GM23338 (cell line): Measurements from ENCODE around the gene STK16. TPM values are rescaled to one million over a fixed set of nuclear protein-coding genes. Genes with fewer than 3 reads are reported as not detected.

Experiments used
- ATAC-seq: fragments of 200-7000 bp; cut with Tn5 transposase; 3 replicates; pipeline ENCODE4 v1.9.1; 2020
- DNase-seq: peaks from one replicate; pipeline ENCODE4 v3.0.0-alpha.2; 2015; ENCODE audit warnings: low spot score
- H2AFZ ChIP-seq: fragments of 200-600 bp; sonication (generic); 2 replicates; pipeline ENCODE4 v1.8.0; 2016; ENCODE audit warnings: antibody characterized with exemption, mild to moderate bottlenecking, moderate library complexity
- H3F3A ChIP-seq: fragments of 200-600 bp; sonication (generic); replicated peaks from 2 replicates; pipeline ENCODE4 v1.8.0; 2017; ENCODE audit warnings: antibody characterized with exemption, mixed run types, low read depth
- H3K27ac ChIP-seq: fragments of 200-600 bp; sonication (generic); 2 replicates; pipeline ENCODE4 v1.6.1; 2016; ENCODE audit warnings: low read depth
- H3K27me3 ChIP-seq: fragments of 200-600 bp; sonication (generic); 2 replicates; pipeline ENCODE4 v1.8.0; 2016; ENCODE audit warnings: mild to moderate bottlenecking, mixed run types, moderate library complexity; ENCODE audit not compliant: insufficient read depth
- H3K36me3 ChIP-seq: fragments of 200-600 bp; sonication (generic); 2 replicates; pipeline ENCODE4 v1.8.0; 2016; ENCODE audit warnings: mild to moderate bottlenecking; ENCODE audit not compliant: insufficient read depth
- H3K4me1 ChIP-seq: fragments of 200-600 bp; sonication (generic); 2 replicates; pipeline ENCODE4 v1.8.0; 2016; ENCODE audit warnings: mild to moderate bottlenecking, moderate library complexity; ENCODE audit not compliant: insufficient read depth
- H3K4me2 ChIP-seq: fragments of 200-600 bp; sonication (generic); 2 replicates; pipeline ENCODE4 v1.7.1; 2017; ENCODE audit warnings: mixed run types
- H3K4me3 ChIP-seq: fragments of 200-600 bp; sonication (generic); 2 replicates; pipeline ENCODE4 v1.6.1; 2016; ENCODE audit warnings: mixed run types
- H3K79me2 ChIP-seq: fragments of 200-600 bp; sonication (generic); replicated peaks from 2 replicates; pipeline ENCODE4 v1.8.0; 2017; ENCODE audit warnings: mild to moderate bottlenecking; ENCODE audit not compliant: insufficient read depth
- H3K9me2 ChIP-seq: fragments of 200-600 bp; sonication (generic); 2 replicates; pipeline ENCODE4 v1.8.0; 2017; ENCODE audit not compliant: insufficient read depth
- H4K20me1 ChIP-seq: fragments of 200-600 bp; sonication (generic); replicated peaks from 2 replicates; pipeline ENCODE4 v1.8.0; 2017; ENCODE audit warnings: mild to moderate bottlenecking; ENCODE audit not compliant: insufficient read depth
- H3K27ac Mint-ChIP-seq: 2 replicates; pipeline ENCODE4 v1.8.0; 2020; ENCODE audit warnings: inconsistent platforms, mild to moderate bottlenecking, moderate library complexity, mixed read lengths
- H3K27me3 Mint-ChIP-seq: 3 replicates; pipeline ENCODE4 v1.8.0; 2022; ENCODE audit warnings: low read depth, mild to moderate bottlenecking, moderate library complexity, mixed read lengths, inconsistent platforms; ENCODE audit not compliant: insufficient read depth, poor library complexity
- H3K36me3 Mint-ChIP-seq: 3 replicates; pipeline ENCODE4 v1.8.0; 2021; ENCODE audit warnings: low read depth, mild to moderate bottlenecking, inconsistent platforms, moderate library complexity, mixed read lengths
- H3K4me1 Mint-ChIP-seq: 3 replicates; pipeline ENCODE4 v1.8.0; 2020; ENCODE audit warnings: mild to moderate bottlenecking, inconsistent platforms, mixed read lengths
- H3K4me3 Mint-ChIP-seq: 3 replicates; pipeline ENCODE4 v1.8.0; 2021; ENCODE audit warnings: moderate library complexity, mild to moderate bottlenecking, inconsistent platforms, mixed read lengths
- H3K9me3 Mint-ChIP-seq: 3 replicates; pipeline ENCODE4 v1.8.0; 2020; ENCODE audit warnings: moderate library complexity, mild to moderate bottlenecking, inconsistent platforms, mixed read lengths
- CREB1 ChIP-seq: fragments of 250-450 bp; sonication (Bioruptor Pico); IDR thresholded peaks from 2 replicates; pipeline ENCODE4 v1.5.0; 2020; ENCODE audit warnings: low read depth, mild to moderate bottlenecking, moderate library complexity
- EZH2 ChIP-seq: fragments of 200-600 bp; sonication (generic); IDR thresholded peaks from one replicate; pipeline ENCODE4 v1.8.0; 2017; ENCODE audit warnings: antibody characterized with exemption, mild to moderate bottlenecking, low read depth; ENCODE audit not compliant: unreplicated experiment
- EZH2phosphoT487 ChIP-seq: fragments of 200-600 bp; sonication (generic); IDR thresholded peaks from one replicate; pipeline ENCODE4 v1.8.1; 2018; ENCODE audit warnings: antibody characterized with exemption; ENCODE audit not compliant: unreplicated experiment
- JUNB ChIP-seq: IDR thresholded peaks from one replicate; pipeline ENCODE4 v1.6.1; 2016; ENCODE audit warnings: antibody characterized with exemption; ENCODE audit not compliant: unreplicated experiment
- NANOG ChIP-seq: IDR thresholded peaks from 2 replicates; pipeline ENCODE4 v1.6.1; 2016; ENCODE audit warnings: antibody characterized with exemption, borderline replicate concordance
- POLR2AphosphoS5 ChIP-seq: IDR thresholded peaks from 2 replicates; pipeline ENCODE4 v1.6.1; 2016; ENCODE audit warnings: antibody characterized with exemption, low read depth
- REST ChIP-seq: IDR thresholded peaks from one replicate; pipeline ENCODE4 v1.6.1; 2018; ENCODE audit warnings: antibody characterized with exemption; ENCODE audit not compliant: unreplicated experiment
- STAT1 ChIP-seq: IDR thresholded peaks from one replicate; pipeline ENCODE4 v1.6.1; 2016; ENCODE audit warnings: antibody characterized with exemption; ENCODE audit not compliant: unreplicated experiment
- ZNF114 ChIP-seq: fragments of 250-450 bp; sonication (Bioruptor Pico); IDR thresholded peaks from 2 replicates; pipeline ENCODE4 v1.5.0; 2020; ENCODE audit warnings: mild to moderate bottlenecking, moderate library complexity
- ZNF331 ChIP-seq: fragments of 250-450 bp; sonication (Bioruptor Pico); IDR thresholded peaks from 2 replicates; pipeline ENCODE4 v1.5.0; 2020; ENCODE audit warnings: low read depth, mild to moderate bottlenecking, moderate library complexity
- polyA plus RNA-seq: library from polyadenylated mRNA; unstranded; fragments of >200 nt; fragmentation: Nextera tagmentation; extraction: Ambion mirVana; gene quantifications from 2 replicates; pipeline ENCODE4 v1.2.1, GENCODE V29; 2016
- total RNA-seq: library from RNA; depleted of rRNA; stranded (reverse); fragments of >200 nt; shearing (Covaris generic); gene quantifications from 2 replicates; pipeline ENCODE4 v1.2.3, GENCODE V29; 2014
- TF ChIP-seq, protein P1 (sequence below): fragments of 250-450 bp; sonication (Bioruptor Pico); IDR thresholded peaks from 2 replicates; pipeline ENCODE4 v1.5.0; 2020; ENCODE audit warnings: mild to moderate bottlenecking, moderate library complexity
- TF ChIP-seq, protein P2 (sequence below): IDR thresholded peaks from 2 replicates; pipeline ENCODE4 v1.6.1; 2016; ENCODE audit warnings: antibody characterized with exemption
- TF ChIP-seq, protein P3 (sequence below), 2 experiments: fragments of 200-600 bp in 1 of 2; sonication (generic) in 1 of 2; conservative IDR thresholded peaks; 2 replicates each; pipeline versions ENCODE4 v1.5.1 to v1.6.1; 2016 to 2017; ENCODE audit warnings: antibody characterized with exemption in 2 of 2, low read depth in 2 of 2, mild to moderate bottlenecking in 2 of 2, moderate library complexity in 1 of 2

The STK16 gene
- total and polyA plus RNA-seq, 2 experiments from 2014 or later, result 3.1 to 17.0 TPM

DNA sequence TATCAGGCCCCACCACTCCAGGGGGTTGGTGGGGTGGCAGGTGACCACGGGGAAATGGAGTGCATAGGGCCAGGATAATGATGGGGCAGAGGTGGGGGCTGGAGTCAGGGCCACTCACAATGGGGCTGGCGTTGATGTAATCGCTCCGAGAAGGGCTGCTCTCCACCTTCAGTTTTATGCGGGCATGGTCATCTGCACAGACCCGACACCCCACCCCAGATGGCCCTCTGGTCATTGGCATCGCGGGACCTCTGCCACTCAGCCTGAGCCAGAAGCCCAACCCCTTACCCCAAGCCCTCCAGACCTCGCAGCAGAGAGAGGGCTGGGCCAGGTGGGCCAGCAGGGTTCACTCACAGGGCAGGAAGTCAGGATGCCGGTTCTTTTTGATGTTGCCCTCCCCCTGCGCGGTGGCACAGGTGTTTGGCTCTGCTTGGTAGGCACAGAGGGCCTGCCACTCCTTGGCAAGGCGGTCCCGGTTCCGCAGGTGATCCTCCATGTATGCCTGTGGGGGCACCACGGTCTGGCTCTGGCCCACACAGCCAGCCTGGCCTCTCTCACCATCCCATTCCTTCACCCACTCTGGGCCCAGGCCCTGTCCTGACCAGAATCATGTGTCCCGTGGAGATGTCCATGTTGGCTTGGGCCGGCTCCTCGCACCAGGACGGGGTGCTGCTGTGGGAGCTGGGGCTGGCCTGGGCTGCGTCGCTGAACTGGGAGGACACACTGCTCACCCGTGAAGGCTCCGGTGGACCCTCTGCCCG, 51.5 kb downstream of the STK16 start:
- Mint-ChIP-seq H3K27ac (no peak overlapping the region), H3K4me1 (peaks cover 12% of the 10 kb centered on the region), H3K9me3 (no peaks in the 10 kb centered on the region; the same call in 1 of the 3 replicates), H3K36me3 (no peaks in the 10 kb centered on the region; the same call in 2 of the 3 replicates), H3K4me3 (no peak overlapping the region), H3K27me3 (peaks cover 36% of the 10 kb centered on the region)
- Histone ChIP-seq H3K79me2 (no peaks in the 10 kb centered on the region), H3K4me3 (no peak overlapping the region), H3K36me3 (no peaks in the 10 kb centered on the region), H3K4me1 (peaks cover 9% of the 10 kb centered on the region), H3F3A (peaks cover 5% of the 10 kb centered on the region; the same call in 1 of the 2 replicates), H3K27me3 (peaks cover 19% of the 10 kb centered on the region), H3K9me2 (no peaks in the 10 kb centered on the region), H2AFZ (no peak overlapping the region), H3K4me2 (no peak overlapping the region), H3K27ac (no peak overlapping the region), H4K20me1 (no peaks in the 10 kb centered on the region)
- TF ChIP-seq, protein P1, sequence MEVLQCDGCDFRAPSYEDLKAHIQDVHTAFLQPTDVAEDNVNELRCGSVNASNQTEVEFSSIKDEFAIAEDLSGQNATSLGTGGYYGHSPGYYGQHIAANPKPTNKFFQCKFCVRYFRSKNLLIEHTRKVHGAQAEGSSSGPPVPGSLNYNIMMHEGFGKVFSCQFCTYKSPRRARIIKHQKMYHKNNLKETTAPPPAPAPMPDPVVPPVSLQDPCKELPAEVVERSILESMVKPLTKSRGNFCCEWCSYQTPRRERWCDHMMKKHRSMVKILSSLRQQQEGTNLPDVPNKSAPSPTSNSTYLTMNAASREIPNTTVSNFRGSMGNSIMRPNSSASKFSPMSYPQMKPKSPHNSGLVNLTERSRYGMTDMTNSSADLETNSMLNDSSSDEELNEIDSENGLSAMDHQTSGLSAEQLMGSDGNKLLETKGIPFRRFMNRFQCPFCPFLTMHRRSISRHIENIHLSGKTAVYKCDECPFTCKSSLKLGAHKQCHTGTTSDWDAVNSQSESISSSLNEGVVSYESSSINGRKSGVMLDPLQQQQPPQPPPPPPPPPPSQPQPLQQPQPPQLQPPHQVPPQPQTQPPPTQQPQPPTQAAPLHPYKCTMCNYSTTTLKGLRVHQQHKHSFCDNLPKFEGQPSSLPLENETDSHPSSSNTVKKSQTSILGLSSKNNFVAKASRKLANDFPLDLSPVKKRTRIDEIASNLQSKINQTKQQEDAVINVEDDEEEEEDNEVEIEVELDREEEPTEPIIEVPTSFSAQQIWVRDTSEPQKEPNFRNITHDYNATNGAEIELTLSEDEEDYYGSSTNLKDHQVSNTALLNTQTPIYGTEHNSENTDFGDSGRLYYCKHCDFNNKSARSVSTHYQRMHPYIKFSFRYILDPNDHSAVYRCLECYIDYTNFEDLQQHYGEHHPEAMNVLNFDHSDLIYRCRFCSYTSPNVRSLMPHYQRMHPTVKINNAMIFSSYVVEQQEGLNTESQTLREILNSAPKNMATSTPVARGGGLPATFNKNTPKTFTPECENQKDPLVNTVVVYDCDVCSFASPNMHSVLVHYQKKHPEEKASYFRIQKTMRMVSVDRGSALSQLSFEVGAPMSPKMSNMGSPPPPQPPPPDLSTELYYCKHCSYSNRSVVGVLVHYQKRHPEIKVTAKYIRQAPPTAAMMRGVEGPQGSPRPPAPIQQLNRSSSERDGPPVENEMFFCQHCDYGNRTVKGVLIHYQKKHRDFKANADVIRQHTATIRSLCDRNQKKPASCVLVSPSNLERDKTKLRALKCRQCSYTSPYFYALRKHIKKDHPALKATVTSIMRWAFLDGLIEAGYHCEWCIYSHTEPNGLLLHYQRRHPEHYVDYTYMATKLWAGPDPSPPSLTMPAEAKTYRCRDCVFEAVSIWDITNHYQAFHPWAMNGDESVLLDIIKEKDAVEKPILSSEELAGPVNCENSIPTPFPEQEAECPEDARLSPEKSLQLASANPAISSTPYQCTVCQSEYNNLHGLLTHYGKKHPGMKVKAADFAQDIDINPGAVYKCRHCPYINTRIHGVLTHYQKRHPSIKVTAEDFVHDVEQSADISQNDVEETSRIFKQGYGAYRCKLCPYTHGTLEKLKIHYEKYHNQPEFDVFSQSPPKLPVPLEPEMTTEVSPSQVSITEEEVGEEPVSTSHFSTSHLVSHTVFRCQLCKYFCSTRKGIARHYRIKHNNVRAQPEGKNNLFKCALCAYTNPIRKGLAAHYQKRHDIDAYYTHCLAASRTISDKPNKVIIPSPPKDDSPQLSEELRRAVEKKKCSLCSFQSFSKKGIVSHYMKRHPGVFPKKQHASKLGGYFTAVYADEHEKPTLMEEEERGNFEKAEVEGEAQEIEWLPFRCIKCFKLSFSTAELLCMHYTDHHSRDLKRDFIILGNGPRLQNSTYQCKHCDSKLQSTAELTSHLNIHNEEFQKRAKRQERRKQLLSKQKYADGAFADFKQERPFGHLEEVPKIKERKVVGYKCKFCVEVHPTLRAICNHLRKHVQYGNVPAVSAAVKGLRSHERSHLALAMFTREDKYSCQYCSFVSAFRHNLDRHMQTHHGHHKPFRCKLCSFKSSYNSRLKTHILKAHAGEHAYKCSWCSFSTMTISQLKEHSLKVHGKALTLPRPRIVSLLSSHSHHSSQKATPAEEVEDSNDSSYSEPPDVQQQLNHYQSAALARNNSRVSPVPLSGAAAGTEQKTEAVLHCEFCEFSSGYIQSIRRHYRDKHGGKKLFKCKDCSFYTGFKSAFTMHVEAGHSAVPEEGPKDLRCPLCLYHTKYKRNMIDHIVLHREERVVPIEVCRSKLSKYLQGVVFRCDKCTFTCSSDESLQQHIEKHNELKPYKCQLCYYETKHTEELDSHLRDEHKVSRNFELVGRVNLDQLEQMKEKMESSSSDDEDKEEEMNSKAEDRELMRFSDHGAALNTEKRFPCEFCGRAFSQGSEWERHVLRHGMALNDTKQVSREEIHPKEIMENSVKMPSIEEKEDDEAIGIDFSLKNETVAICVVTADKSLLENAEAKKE (CRISPR knock-in tag), result no peak
- TF ChIP-seq ZNF331 (CRISPR knock-in tag) (no peak), NANOG (no peak), EZH2 (no peak), CREB1 (no peak), EZH2phosphoT487 (no peak), STAT1 (no peak), POLR2AphosphoS5 (no peak), REST (no peak), JUNB (no peak), ZNF114 (CRISPR knock-in tag) (no peak)
- TF ChIP-seq, protein P2, sequence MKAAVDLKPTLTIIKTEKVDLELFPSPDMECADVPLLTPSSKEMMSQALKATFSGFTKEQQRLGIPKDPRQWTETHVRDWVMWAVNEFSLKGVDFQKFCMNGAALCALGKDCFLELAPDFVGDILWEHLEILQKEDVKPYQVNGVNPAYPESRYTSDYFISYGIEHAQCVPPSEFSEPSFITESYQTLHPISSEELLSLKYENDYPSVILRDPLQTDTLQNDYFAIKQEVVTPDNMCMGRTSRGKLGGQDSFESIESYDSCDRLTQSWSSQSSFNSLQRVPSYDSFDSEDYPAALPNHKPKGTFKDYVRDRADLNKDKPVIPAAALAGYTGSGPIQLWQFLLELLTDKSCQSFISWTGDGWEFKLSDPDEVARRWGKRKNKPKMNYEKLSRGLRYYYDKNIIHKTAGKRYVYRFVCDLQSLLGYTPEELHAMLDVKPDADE, result no peak
- TF ChIP-seq, protein P3, sequence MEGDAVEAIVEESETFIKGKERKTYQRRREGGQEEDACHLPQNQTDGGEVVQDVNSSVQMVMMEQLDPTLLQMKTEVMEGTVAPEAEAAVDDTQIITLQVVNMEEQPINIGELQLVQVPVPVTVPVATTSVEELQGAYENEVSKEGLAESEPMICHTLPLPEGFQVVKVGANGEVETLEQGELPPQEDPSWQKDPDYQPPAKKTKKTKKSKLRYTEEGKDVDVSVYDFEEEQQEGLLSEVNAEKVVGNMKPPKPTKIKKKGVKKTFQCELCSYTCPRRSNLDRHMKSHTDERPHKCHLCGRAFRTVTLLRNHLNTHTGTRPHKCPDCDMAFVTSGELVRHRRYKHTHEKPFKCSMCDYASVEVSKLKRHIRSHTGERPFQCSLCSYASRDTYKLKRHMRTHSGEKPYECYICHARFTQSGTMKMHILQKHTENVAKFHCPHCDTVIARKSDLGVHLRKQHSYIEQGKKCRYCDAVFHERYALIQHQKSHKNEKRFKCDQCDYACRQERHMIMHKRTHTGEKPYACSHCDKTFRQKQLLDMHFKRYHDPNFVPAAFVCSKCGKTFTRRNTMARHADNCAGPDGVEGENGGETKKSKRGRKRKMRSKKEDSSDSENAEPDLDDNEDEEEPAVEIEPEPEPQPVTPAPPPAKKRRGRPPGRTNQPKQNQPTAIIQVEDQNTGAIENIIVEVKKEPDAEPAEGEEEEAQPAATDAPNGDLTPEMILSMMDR (conservative IDR thresholded peaks at IDR 0.05; ENCODE audit: low read depth in 2 of 2), result no peak
- ATAC-seq, result no peak
- DNase-seq, result no peak
